NB4 (cell line): ENCODE results near the gene VEPH1.

Experiments used
- POLR2A ChIP-seq: IDR thresholded peaks from 2 replicates; pipeline ENCODE4 v1.6.1; 2011; ENCODE audit warnings: mild to moderate bottlenecking; ENCODE audit not compliant: insufficient read length; ENCODE audit errors: extremely low read depth
- TF ChIP-seq, protein P1 (sequence below): IDR thresholded peaks from one replicate; pipeline ENCODE4 v1.5.1; 2012; ENCODE audit warnings: low read depth, low read length

DNA sequence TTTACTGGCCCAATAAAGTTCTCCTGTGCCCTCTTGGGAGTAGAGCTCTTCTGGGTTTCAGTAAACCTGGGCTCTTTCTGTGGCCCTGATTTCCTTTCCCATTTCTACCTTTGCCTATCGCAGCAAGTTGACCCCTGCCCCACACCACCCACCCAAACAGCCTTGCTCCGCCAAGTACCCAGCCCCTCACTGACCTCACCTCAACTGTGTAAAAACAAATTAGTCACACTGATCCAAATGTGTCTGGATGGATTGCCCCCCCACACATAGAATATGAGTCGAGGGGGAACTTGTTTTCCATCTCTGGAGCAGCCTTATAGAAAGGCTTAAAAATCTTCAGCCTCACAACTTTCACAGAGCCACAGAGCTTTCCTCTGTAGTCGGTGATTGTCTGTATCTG, 28.6 kb upstream of the VEPH1 start:
- TF ChIP-seq, protein P1, sequence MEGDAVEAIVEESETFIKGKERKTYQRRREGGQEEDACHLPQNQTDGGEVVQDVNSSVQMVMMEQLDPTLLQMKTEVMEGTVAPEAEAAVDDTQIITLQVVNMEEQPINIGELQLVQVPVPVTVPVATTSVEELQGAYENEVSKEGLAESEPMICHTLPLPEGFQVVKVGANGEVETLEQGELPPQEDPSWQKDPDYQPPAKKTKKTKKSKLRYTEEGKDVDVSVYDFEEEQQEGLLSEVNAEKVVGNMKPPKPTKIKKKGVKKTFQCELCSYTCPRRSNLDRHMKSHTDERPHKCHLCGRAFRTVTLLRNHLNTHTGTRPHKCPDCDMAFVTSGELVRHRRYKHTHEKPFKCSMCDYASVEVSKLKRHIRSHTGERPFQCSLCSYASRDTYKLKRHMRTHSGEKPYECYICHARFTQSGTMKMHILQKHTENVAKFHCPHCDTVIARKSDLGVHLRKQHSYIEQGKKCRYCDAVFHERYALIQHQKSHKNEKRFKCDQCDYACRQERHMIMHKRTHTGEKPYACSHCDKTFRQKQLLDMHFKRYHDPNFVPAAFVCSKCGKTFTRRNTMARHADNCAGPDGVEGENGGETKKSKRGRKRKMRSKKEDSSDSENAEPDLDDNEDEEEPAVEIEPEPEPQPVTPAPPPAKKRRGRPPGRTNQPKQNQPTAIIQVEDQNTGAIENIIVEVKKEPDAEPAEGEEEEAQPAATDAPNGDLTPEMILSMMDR: no peak
- TF ChIP-seq POLR2A: no peak
